Measurements from ENCODE around the gene MAPK8IP3.

The MAPK8IP3 gene

DNA sequence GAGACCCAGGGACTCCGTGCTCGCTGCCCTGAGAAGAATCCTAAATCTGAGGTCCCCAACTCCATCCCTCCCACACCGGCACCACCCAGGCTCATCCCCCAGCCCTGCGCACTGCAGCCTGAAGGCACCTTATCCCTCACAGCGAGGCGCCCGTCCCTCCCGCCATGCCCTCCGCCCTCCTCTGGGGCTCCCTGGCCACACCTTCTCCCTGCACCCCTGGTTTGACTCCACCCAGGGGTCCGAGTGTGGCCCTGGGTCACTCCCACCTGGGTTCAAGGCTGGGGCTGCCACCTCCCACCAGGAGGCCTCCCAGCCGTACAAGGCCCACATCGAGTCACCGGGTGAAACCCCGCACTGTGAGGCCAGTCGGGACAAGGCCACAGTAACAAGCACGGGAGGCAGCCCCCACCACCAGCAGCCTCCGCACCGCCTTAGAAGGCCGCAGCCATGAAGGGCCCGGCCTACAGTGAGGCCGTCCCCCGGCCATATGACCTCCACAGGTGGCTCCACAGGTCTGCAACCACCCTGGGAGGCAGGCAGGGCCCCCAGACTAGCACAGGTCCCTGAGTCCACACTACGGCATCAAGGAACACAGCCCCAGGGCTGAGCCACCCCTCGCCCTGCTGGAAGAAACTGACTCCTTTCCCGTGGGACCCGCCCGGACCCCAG, 112.3 kb downstream of the MAPK8IP3 start:
- DNase-seq = no peak

- no peak for DNase-seq
Measured at GRCh38 chr16:1818873-1819525, 113.0 kb downstream of the MAPK8IP3 start.

DNA sequence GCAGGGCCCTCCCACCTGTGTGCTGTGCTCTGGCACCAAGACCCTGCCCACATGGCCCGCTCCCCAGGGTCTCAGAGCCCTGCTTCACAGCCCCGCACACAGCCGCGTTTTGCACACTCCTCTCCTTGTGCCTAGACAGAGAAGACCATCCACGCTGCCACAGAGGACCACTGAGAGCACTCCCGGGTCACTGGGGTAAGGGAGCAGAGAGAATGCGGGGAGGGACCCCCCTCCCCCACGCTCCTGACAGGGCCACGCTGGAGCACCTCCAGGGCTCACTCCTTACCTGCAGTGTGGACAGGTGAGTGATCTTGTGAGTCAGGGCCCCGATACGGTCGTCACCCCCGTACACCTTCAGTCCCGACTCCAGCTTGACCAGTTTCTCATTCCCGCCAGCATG, 113.6 kb downstream of the MAPK8IP3 start:
- DNase-seq = no peak

Measured in CD4-positive, alpha-beta T cell treated with Interleukin-10 for 1 hour (primary cell).